GM12878 (cell line): ENCODE measurements around the gene TYSND1. TPM values are rescaled to one million over a fixed set of nuclear protein-coding genes. Genes with fewer than 3 reads are reported as not detected.

Source experiments
- ATAC-seq: fragments of 200-7000 bp; cut with Tn5 transposase; 3 replicates; pipeline ENCODE4 v1.9.1; 2020; ENCODE audit warnings: mild to moderate bottlenecking, moderate library complexity
- BruUV-seq: library from RNA; stranded (reverse); fragments of 400-500 nt; replicated peaks from 2 replicates; lab custom pipeline; 2021; lab: Mats Ljungman, UMichigan
- CTCF ChIA-PET: fragments of 300-600 bp; sonication (Branson Sonifier 250); formaldehyde crosslinking; extraction: SDS; loops from one replicate; lab custom pipeline; 2021; ENCODE audit warnings: inconsistent platforms; lab: Yijun Ruan, JAX
- POLR2A ChIA-PET: fragments of 350-600 bp; formaldehyde crosslinking; extraction: SDS; loops from one replicate; lab custom pipeline; 2021; ENCODE audit warnings: inconsistent platforms; lab: Charles Lee
- RAD21 ChIA-PET: fragments of 300-600 bp; sonication (Branson Sonifier 250); formaldehyde crosslinking; loops from one replicate; lab custom pipeline; 2023; ENCODE audit warnings: antibody characterized with exemption; ENCODE audit not compliant: unreplicated experiment; lab: Charles Lee
- SMC1A ChIA-PET: fragments of 300-600 bp; sonication (Branson Sonifier 250); formaldehyde crosslinking; loops from one replicate; lab custom pipeline; 2023; ENCODE audit not compliant: unreplicated experiment, uncharacterized antibody; lab: Charles Lee
- DNase-seq: peaks from one replicate; pipeline ENCODE4 v3.0.0-alpha.2; 2011; ENCODE audit warnings: low read depth, low spot score
- FAIRE-seq: peaks from 3 replicates; lab custom pipeline; 2011; peaks lifted over from hg19 to GRCh38; lab: Jason Lieb, UNC
- H2AFZ ChIP-seq: 2 replicates; pipeline ENCODE4 v1.6.0; 2011; ENCODE audit warnings: low read depth, low read length, control low read depth; ENCODE audit not compliant: control insufficient read depth
- H3K27ac ChIP-seq: 2 replicates; pipeline ENCODE4 v1.5.1; 2011; ENCODE audit warnings: control low read depth; ENCODE audit not compliant: control insufficient read depth, insufficient read depth
- H3K27me3 ChIP-seq, 2 experiments: replicated peaks in 1 of 2; 2 replicates each; pipeline versions ENCODE4 v1.6.0 to v1.6.1; 2011; ENCODE audit warnings: low read length in 1 of 2; ENCODE audit not compliant: control insufficient read depth in 2 of 2, insufficient read depth in 2 of 2
- H3K36me3 ChIP-seq, 2 experiments: 2 replicates each; pipeline ENCODE4 v1.5.1; 2011; ENCODE audit warnings: low read length in 1 of 2; ENCODE audit not compliant: control insufficient read depth in 2 of 2, insufficient read depth in 2 of 2
- H3K4me1 ChIP-seq: 2 replicates; pipeline ENCODE4 v1.6.1; 2011; ENCODE audit warnings: mild to moderate bottlenecking, low read length, moderate library complexity, mixed read lengths; ENCODE audit not compliant: control insufficient read depth, insufficient read depth
- H3K4me2 ChIP-seq: 2 replicates; pipeline ENCODE4 v1.6.0; 2011; ENCODE audit warnings: control low read depth; ENCODE audit not compliant: control insufficient read depth, insufficient read depth
- H3K4me3 ChIP-seq: fragments of 200-600 bp; sonication (generic); 2 replicates; pipeline ENCODE4 v1.5.1; 2016
- H3K79me2 ChIP-seq: 2 replicates; pipeline ENCODE4 v1.6.0; 2011; ENCODE audit warnings: low read length; ENCODE audit not compliant: control insufficient read depth, insufficient read depth
- H3K9ac ChIP-seq: 2 replicates; pipeline ENCODE4 v1.8.0; 2011; ENCODE audit warnings: low read length, control low read depth, mixed read lengths; ENCODE audit not compliant: control insufficient read depth, insufficient read depth
- H3K9me3 ChIP-seq: replicated peaks from 3 replicates; pipeline ENCODE4 v1.5.1; 2011; ENCODE audit warnings: mild to moderate bottlenecking, low read length; ENCODE audit not compliant: control insufficient read depth, insufficient read depth
- H4K20me1 ChIP-seq: 2 replicates; pipeline ENCODE4 v1.6.0; 2011; ENCODE audit not compliant: control insufficient read depth, insufficient read depth
- BRCA1 ChIP-seq: IDR thresholded peaks from 2 replicates; pipeline ENCODE4 v1.6.1; 2011; ENCODE audit warnings: low read depth, low read length, improper control_type of control experiment
- CHD4 ChIP-seq: fragments of 200-600 bp; sonication (generic); IDR thresholded peaks from 2 replicates; pipeline ENCODE4 v1.6.1; 2016; ENCODE audit warnings: mild to moderate bottlenecking
- DPF2 ChIP-seq: fragments of 450-650 bp; IDR thresholded peaks from 2 replicates; pipeline ENCODE4 v1.6.1; 2017; ENCODE audit warnings: mild to moderate bottlenecking
- EED ChIP-seq: sonication (generic); IDR thresholded peaks from 2 replicates; pipeline ENCODE4 v1.6.1; 2016; ENCODE audit warnings: antibody characterized with exemption, low read depth
- EZH2 ChIP-seq: IDR thresholded peaks from 2 replicates; pipeline ENCODE4 v1.6.1; 2012; ENCODE audit warnings: low read depth, mild to moderate bottlenecking, control low read depth, inconsistent platforms, low read length, borderline replicate concordance; ENCODE audit not compliant: control insufficient read depth
- MEF2A ChIP-seq: IDR thresholded peaks from 2 replicates; pipeline ENCODE4 v1.6.1; 2011; ENCODE audit warnings: low read depth, mild to moderate bottlenecking, low read length, moderate library complexity; ENCODE audit not compliant: insufficient read depth
- RB1 ChIP-seq: fragments of 450-650 bp; formaldehyde crosslinking; IDR thresholded peaks from 2 replicates; pipeline ENCODE4 v1.6.1; 2017; ENCODE audit warnings: mild to moderate bottlenecking, borderline replicate concordance
- TCF12 ChIP-seq: IDR thresholded peaks from 2 replicates; pipeline ENCODE4 v1.6.1; 2011; ENCODE audit warnings: low read depth, mild to moderate bottlenecking, low read length
- USF1 ChIP-seq: IDR thresholded peaks from 2 replicates; pipeline ENCODE4 v1.6.1; 2011; ENCODE audit warnings: borderline replicate concordance, low read depth, mild to moderate bottlenecking, moderate library complexity, mixed read lengths, low read length; ENCODE audit not compliant: insufficient read depth; ENCODE audit errors: extremely low read length
- ZBTB11 ChIP-seq: fragments of 450-650 bp; formaldehyde crosslinking; IDR thresholded peaks from 2 replicates; pipeline ENCODE4 v1.5.0; 2022; ENCODE audit warnings: mild to moderate bottlenecking, missing genetic modification characterization
- ZNF217 ChIP-seq: fragments of 450-650 bp; IDR thresholded peaks from 2 replicates; pipeline ENCODE4 v1.6.1; 2017; ENCODE audit warnings: antibody characterized with exemption, mild to moderate bottlenecking
- ZNF274 ChIP-seq: IDR thresholded peaks from one replicate; pipeline ENCODE4 v1.8.0; 2011; ENCODE audit not compliant: insufficient read length, insufficient read depth
- WGBS: methylation state at CpG from one replicate; pipeline ENCODE4 v1.1.6; 2016; ENCODE audit warnings: low lambda C conversion rate; ENCODE audit not compliant: insufficient replicate concordance, insufficient coverage; ENCODE audit errors: missing lambda C conversion rate; 5-methylcytosine and 5-hydroxymethylcytosine counted together
- in situ Hi-C: fragments of 300-500 bp; cut with MboI; formaldehyde crosslinking; loops from 9 replicates; pipeline ENCODE4 v1.14.3; 2018; ENCODE audit warnings: mixed read lengths
- intact Hi-C: fragments of 100-400 bp; cut with micrococcal nuclease; formaldehyde crosslinking; loops from one replicate; pipeline ENCODE4 v1.14.2; 2022; ENCODE audit not compliant: unreplicated experiment
- polyA plus RNA-seq, 11 experiments: library from polyadenylated mRNA; depleted of rRNA in 4 of 11; unstranded in 6 of 11; stranded (reverse) in 5 of 11; fragments of >200 nt; fragmentation: Nextera tagmentation in 4 of 11; fragmentation: Illumina TruSeq in 1 of 11; extraction: Ambion mirVana in 4 of 11; extraction: Trizol in 1 of 11; gene quantifications; 1 replicate in 1 of 11; 2 replicates in 10 of 11; pipeline versions ENCODE4 v1.2.1 to v1.2.3, GENCODE V29; 2011 to 2016; ENCODE audit warnings: inconsistent platforms in 2 of 11, missing spikeins in 2 of 11, low read depth in 1 of 11
- total RNA-seq, 4 experiments: library from RNA; depleted of rRNA in 3 of 4; stranded (reverse); fragments of >200 nt in 3 of 4; fragmentation: Illumina TruSeq in 1 of 4; extraction: Trizol in 1 of 4; gene quantifications; 2 replicates each; pipeline versions ENCODE4 v1.2.1 to v1.2.3, GENCODE V29; 2013 to 2021
- TF ChIP-seq, protein P1 (sequence below): fragments of 450-650 bp; IDR thresholded peaks from 2 replicates; pipeline ENCODE4 v1.6.1; 2017; ENCODE audit warnings: low read depth, mild to moderate bottlenecking, moderate library complexity

Gene TYSND1
- total and polyA plus RNA-seq, 10 of the 15 experiments (the other 5 are each of a cell fraction or from before 2014, with no cell fraction given), result 1.9 to 21.4 (median 12.0) TPM

DNA sequence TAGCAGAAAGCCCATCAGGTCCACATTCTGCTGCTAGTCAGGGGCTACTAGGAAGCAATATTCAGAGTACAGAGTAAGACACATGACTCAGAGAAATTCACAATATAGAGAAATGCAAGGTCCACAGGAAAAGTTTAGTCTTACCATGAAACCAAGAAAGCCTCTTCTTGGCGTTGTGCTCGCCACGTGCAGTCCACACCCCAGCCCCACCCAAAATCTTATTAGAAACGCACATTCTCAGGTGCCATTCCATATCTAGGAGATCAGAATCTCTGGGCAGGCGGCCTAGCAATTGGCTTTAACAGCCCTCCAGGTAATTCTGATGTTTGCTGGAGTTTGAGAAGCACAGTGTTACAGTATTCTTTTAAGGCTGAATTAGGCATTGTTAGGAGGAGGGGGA, 39.6 kb upstream of the TYSND1 start:
- H3K4me2 ChIP-seq, result no peak overlapping the region
- ChIA-PET RAD21 (no interaction called here), POLR2A (no interaction called here), SMC1A (no interaction called here), CTCF (no interaction called here)
- H3K36me3 ChIP-seq, result no peaks in the 10 kb centered on the region
- no peak overlapping the region for H3K4me3 ChIP-seq
- FAIRE-seq (no peak), DNase-seq (no peak), ATAC-seq (no peak)
- no peaks in the 10 kb centered on the region for H3K27me3 ChIP-seq
- intact Hi-C loops, result no loop called here
- no TSS peak for BruUV-seq
- peaks cover 3% of the 10 kb centered on the region; the same call in 1 of the 2 replicates for H3K4me1 ChIP-seq
- no peak overlapping the region for H3K9ac ChIP-seq
- WGBS, result 49% methylated on average over 5 of the region's 5 CpGs
- H2AFZ ChIP-seq, result no peak overlapping the region
- TF ChIP-seq TCF12, result no peak
- no peaks in the 10 kb centered on the region for H4K20me1 ChIP-seq
- no peaks in the 10 kb centered on the region for H3K79me2 ChIP-seq
- H3K9me3 ChIP-seq, result no peaks in the 10 kb centered on the region
- no peak overlapping the region for H3K27ac ChIP-seq
- in situ Hi-C loops, result no loop called here

- Histone ChIP-seq H3K36me3 (no peaks in the 10 kb centered on the region), H3K4me3 (no peak overlapping the region), H3K9me3 (no peaks in the 10 kb centered on the region), H2AFZ (no peak overlapping the region), H4K20me1 (no peaks in the 10 kb centered on the region), H3K27ac (no peak overlapping the region), H3K4me2 (no peak overlapping the region), H3K27me3 (no peaks in the 10 kb centered on the region), H3K9ac (no peak overlapping the region), H3K4me1 (no peaks in the 10 kb centered on the region), H3K79me2 (no peaks in the 10 kb centered on the region)
- BruUV-seq, result no TSS peak
- FAIRE-seq, result no peak
- ChIA-PET RAD21 (no interaction called here), POLR2A (interaction anchor here (1.2 kb wide), 1 partner anchor 13 kb away, joined by 6 read pairs; the partner anchor contains the start of gene SAR1A), CTCF (no interaction called here), SMC1A (no interaction called here)
- no peak for ATAC-seq
- in situ Hi-C loops, result no loop called here
- DNase-seq, result no peak
- intact Hi-C loops, result no loop called here
- 23% methylated on average over 2 of the region's 2 CpGs for WGBS
- no peak for TF ChIP-seq MEF2A
- no peak for TF ChIP-seq EZH2
- no peak for TF ChIP-seq EED
- TF ChIP-seq RB1, result no peak
- no peak for TF ChIP-seq ZNF217
- TF ChIP-seq USF1, result no peak
- TF ChIP-seq BRCA1, result no peak
- TF ChIP-seq ZNF274, result no peak
- TF ChIP-seq DPF2, result no peak
- no peak for TF ChIP-seq CHD4
- TF ChIP-seq ZBTB11, result no peak
- TF ChIP-seq, protein P1, sequence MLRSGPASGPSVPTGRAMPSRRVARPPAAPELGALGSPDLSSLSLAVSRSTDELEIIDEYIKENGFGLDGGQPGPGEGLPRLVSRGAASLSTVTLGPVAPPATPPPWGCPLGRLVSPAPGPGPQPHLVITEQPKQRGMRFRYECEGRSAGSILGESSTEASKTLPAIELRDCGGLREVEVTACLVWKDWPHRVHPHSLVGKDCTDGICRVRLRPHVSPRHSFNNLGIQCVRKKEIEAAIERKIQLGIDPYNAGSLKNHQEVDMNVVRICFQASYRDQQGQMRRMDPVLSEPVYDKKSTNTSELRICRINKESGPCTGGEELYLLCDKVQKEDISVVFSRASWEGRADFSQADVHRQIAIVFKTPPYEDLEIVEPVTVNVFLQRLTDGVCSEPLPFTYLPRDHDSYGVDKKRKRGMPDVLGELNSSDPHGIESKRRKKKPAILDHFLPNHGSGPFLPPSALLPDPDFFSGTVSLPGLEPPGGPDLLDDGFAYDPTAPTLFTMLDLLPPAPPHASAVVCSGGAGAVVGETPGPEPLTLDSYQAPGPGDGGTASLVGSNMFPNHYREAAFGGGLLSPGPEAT, result no peak
Observed at GRCh38 chr10:70183304-70183703, 36.8 kb upstream of the TYSND1 start.
